Gastroesophageal sphincter (tissue), 4 donors: ENCODE results near the gene ZNF778. TPM values are rescaled to one million over a fixed set of nuclear protein-coding genes. Genes with fewer than 3 reads are reported as not detected.
"Not testable (repeated sequence)": the region's sequence is repeated elsewhere in the genome, so short reads cannot be mapped to it uniquely, and the experiment has no call there.

ENCODE experiments used
- ATAC-seq: fragments of 150-250 bp; one replicate; pipeline ENCODE4 v1.9.1; 2016; ENCODE audit warnings: mild to moderate bottlenecking, moderate library complexity
- H3K27ac ChIP-seq, 4 donors: fragments of 200-600 bp; sonication (generic) in 3 of 4; 1 replicate in 3 of 4; 2 replicates in 1 of 4; pipeline ENCODE4 v1.5.1; 2016 to 2019
- H3K27me3 ChIP-seq: fragments of 200-600 bp; sonication (generic); one replicate; pipeline ENCODE4 v1.5.1; 2019
- H3K36me3 ChIP-seq, 2 donors: fragments of 200-600 bp; sonication (generic); one replicate each; pipeline ENCODE4 v1.5.1; 2019; ENCODE audit warnings: control low read depth in 1 of 2
- H3K4me1 ChIP-seq, 3 donors: fragments of 200-600 bp; sonication (generic); 1 replicate in 2 of 3; 2 replicates in 1 of 3; pipeline ENCODE4 v1.5.1; 2016 to 2019; ENCODE audit warnings: control low read depth in 2 of 3
- H3K4me3 ChIP-seq, 2 donors: fragments of 200-600 bp; sonication (generic); one replicate each; pipeline ENCODE4 v1.5.1; 2019; ENCODE audit warnings: mild to moderate bottlenecking in 1 of 2, moderate library complexity in 1 of 2
- H3K9me3 ChIP-seq, 3 donors: fragments of 200-600 bp; sonication (generic); one replicate each; pipeline ENCODE4 v1.5.1; 2017 to 2019; ENCODE audit warnings: control low read depth in 2 of 3
- EP300 ChIP-seq: sonication (generic); formaldehyde crosslinking; IDR thresholded peaks from one replicate; pipeline ENCODE4 v1.6.1; 2017; ENCODE audit warnings: antibody characterized with exemption, mild to moderate bottlenecking
- POLR2A ChIP-seq, 2 donors: fragments of 450-650 bp; IDR thresholded peaks; one replicate each; pipeline ENCODE4 v1.6.1; 2017; ENCODE audit warnings: antibody characterized with exemption in 2 of 2, mild to moderate bottlenecking in 2 of 2, moderate library complexity in 1 of 2
- POLR2AphosphoS5 ChIP-seq: sonication (generic); formaldehyde crosslinking; IDR thresholded peaks from one replicate; pipeline ENCODE4 v1.6.1; 2017; ENCODE audit warnings: antibody characterized with exemption
- WGBS, 2 donors: methylation state at CpG; one replicate each; pipeline ENCODE4 v1.1.5; 2018; ENCODE audit warnings: low coverage in 1 of 2; 5-methylcytosine and 5-hydroxymethylcytosine counted together
- total RNA-seq, 4 donors: library from RNA; depleted of rRNA; stranded (reverse); fragments of >200 nt; gene quantifications; one replicate each; pipeline ENCODE4 v1.1.0, GENCODE V29; 2016
- TF ChIP-seq, protein P1 (sequence below), 4 experiments: fragments of 200-600 bp in 2 of 4; fragments of 450-650 bp in 2 of 4; sonication (generic) in 1 of 4; IDR thresholded peaks; one replicate each; pipeline ENCODE4 v1.5.1; 2017 to 2019; ENCODE audit warnings: antibody characterized with exemption in 4 of 4, mild to moderate bottlenecking in 2 of 4, moderate library complexity in 2 of 4

ZNF778 gene
- total RNA-seq, 4 donors from 2014 or later = 11.1 to 28.0 (median 12.4) TPM

DNA sequence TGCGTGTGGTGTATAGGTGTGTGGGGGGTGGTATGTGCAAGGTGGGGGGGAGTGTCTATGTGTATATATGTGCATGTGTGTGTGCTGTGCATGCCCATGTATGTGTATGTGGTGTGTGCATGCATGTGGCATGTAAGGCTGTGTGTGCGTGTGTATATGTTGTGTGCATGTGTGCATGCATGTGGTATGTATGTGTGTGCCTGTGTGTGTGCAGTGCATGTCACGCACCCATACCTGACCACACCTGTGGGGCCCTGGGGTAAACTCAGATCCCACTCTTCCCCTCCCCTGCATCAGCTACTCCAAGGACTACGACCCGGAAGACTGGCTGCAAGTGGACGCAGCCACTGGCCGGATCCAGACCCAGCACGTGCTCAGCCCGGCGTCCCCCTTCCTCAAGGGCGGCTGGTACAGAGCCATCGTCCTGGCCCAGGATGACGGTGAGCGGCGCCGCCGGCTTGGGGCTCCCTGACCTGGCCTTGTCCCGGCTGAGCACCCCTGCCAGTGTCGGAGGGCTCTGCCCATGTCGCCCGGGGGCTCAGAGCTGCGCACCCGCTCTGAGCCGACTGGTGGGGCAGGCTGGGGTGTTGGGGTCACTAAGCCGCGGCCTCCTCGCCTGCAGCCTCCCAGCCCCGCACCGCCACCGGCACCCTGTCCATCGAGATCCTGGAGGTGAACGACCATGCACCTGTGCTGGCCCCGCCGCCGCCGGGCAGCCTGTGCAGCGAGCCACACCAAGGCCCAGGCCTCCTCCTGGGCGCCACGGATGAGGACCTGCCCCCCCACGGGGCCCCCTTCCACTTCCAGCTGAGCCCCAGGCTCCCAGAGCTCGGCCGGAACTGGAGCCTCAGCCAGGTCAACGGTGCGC lies 26.2 kb upstream of the ZNF778 start:
- no CpG with 5 or more reads among the region's 44 CpGs for WGBS, 2 donors
- Histone ChIP-seq H3K27me3 (peaks cover 15% of the 10 kb centered on the region), H3K9me3 (no peaks in the 10 kb centered on the region), H3K4me3 (peak overlapping the region in 1 of 2 donors; percentile 56), H3K27ac (no peak overlapping the region), H3K4me1 (peaks cover 0 to 19% (median 6%) of the 10 kb centered on the region in 3 donors), H3K36me3 (no peaks in the 10 kb centered on the region)
- ATAC-seq = no peak
- no peak for TF ChIP-seq POLR2A (IDR thresholded peaks at IDR 0.05)
- TF ChIP-seq POLR2AphosphoS5 = no peak
- TF ChIP-seq, protein P1, sequence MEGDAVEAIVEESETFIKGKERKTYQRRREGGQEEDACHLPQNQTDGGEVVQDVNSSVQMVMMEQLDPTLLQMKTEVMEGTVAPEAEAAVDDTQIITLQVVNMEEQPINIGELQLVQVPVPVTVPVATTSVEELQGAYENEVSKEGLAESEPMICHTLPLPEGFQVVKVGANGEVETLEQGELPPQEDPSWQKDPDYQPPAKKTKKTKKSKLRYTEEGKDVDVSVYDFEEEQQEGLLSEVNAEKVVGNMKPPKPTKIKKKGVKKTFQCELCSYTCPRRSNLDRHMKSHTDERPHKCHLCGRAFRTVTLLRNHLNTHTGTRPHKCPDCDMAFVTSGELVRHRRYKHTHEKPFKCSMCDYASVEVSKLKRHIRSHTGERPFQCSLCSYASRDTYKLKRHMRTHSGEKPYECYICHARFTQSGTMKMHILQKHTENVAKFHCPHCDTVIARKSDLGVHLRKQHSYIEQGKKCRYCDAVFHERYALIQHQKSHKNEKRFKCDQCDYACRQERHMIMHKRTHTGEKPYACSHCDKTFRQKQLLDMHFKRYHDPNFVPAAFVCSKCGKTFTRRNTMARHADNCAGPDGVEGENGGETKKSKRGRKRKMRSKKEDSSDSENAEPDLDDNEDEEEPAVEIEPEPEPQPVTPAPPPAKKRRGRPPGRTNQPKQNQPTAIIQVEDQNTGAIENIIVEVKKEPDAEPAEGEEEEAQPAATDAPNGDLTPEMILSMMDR (IDR thresholded peaks at IDR 0.05) = no peak
- no peak for TF ChIP-seq EP300

DNA sequence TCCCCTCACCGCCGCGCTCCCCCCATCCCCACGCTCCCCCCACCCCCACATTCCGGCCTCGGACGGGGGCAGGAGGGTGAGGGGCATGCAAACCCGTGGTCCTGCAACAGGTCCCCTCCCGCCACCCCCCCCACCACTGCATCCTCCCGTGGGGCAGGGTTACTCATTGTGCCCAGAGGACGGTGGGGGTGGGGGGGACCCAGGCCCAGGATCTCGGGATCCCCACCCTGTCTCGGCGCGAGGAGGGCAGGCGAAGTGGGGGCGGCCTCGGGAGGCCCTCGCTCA lies 25.7 kb upstream of the ZNF778 start:
- Histone ChIP-seq H3K27me3 (peaks cover 16% of the 10 kb centered on the region), H3K36me3 (no peaks in the 10 kb centered on the region), H3K4me3 (peak overlapping the region; percentile 25 to 56), H3K9me3 (no peaks in the 10 kb centered on the region), H3K27ac (peak overlapping the region in 2 of 4 donors; percentile 7 to 45), H3K4me1 (peaks cover 0 to 19% (median 6%) of the 10 kb centered on the region in 3 donors)
- no CpG with 5 or more reads among the region's 19 CpGs for WGBS, 2 donors
- ATAC-seq = no peak
- TF ChIP-seq POLR2AphosphoS5 (no peak), EP300 (no peak), POLR2A (IDR thresholded peaks at IDR 0.05) (no peak)
- TF ChIP-seq, protein P1 (IDR thresholded peaks at IDR 0.05) = no peak

DNA sequence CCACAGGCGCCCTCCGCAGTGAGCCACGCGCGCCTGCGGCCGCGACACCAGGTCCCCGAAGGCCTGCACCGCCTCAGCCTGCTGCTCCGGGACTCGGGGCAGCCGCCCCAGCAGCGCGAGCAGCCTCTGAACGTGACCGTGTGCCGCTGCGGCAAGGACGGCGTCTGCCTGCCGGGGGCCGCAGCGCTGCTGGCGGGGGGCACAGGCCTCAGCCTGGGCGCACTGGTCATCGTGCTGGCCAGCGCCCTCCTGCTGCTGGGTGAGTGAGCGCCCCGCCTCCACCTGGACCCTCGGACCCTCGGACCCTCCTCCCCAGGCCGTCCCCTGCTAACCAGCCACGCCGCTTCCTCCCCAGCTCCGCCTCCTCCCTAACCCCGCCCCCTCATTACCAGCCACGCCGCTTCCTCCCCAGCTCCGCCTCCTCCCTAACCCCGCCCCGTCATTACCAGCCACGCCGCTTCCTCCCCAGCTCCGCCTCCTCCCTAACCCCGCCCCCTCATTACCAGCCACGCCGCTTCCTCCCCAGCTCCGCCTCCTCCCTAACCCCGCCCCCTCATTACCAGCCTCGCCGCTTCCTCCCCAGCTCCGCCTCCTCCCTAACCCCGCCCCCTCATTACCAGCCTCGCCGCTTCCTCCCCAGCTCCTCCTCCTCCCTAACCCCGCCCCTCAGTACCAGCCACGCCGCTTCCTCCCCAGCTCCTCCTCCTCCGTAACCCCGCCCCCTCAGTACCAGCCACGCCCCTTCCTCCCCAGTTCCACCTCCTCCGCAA lies 25.1 kb upstream of the ZNF778 start:
- Histone ChIP-seq H3K4me1 (peaks cover 0 to 19% (median 6%) of the 10 kb centered on the region in 3 donors), H3K27me3 (peaks cover 20% of the 10 kb centered on the region), H3K4me3 (peak overlapping the region; percentile 25 to 56), H3K27ac (peak overlapping the region in 2 of 4 donors; percentile 7 to 45)
- not testable (repeated sequence) for H3K9me3 ChIP-seq, H3K36me3 ChIP-seq
- 6% methylated on average over 3 of the region's 63 CpGs; no CpG with 5 or more reads in 1 of the 2 donors for WGBS, 2 donors
- peak; percentile 55 for ATAC-seq
- TF ChIP-seq POLR2A (IDR thresholded peaks at IDR 0.05) = peak in 1 of 2 donors; percentile 24

DNA sequence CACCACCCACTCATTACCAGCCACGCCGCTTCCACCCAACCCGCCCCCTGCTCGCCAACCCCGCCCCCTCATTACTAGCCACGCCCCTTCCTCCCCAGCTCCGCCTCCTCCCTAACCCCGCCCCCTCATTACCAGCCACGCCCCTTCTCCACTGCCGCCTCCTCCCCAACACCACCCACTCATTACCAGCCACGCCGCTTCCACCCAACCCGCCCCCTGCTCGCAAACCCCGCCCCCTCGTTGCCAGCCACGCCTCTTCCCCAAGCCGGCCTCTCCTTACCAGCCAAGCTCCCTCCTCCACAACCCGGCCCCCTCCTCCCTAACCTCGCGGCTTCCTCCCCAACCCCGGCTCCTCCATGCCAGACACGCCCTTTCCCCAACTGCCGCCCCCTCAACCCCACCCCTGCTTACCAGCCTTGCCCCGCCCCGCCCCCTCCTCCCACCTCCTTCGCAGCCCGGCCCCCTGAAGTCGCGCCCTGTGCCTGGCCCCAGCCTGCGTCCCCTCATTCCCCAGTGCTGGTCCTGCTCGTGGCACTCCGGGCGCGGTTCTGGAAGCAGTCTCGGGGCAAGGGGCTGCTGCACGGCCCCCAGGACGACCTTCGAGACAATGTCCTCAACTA lies 24.4 kb upstream of the ZNF778 start:
- peaks cover 0 to 19% (median 6%) of the 10 kb centered on the region in 3 donors for H3K4me1 ChIP-seq
- no peaks in the 10 kb centered on the region for H3K9me3 ChIP-seq
- H3K36me3 ChIP-seq = no peaks in the 10 kb centered on the region
- H3K4me3 ChIP-seq = peak overlapping the region in 1 of 2 donors; percentile 56
- TF ChIP-seq POLR2AphosphoS5 (no peak), EP300 (no peak), POLR2A (IDR thresholded peaks at IDR 0.05) (no peak)
- TF ChIP-seq, protein P1 (IDR thresholded peaks at IDR 0.05) = no peak
- 10 to 20% methylated on average over 2 to 3 of the region's 39 CpGs for WGBS, 2 donors
- ATAC-seq = peak; percentile 55
- H3K27me3 ChIP-seq = peaks cover 27% of the 10 kb centered on the region
- no peak overlapping the region for H3K27ac ChIP-seq
